IMR-90 (cell line): Measurements from ENCODE around the gene PIP5K1B. TPM values are rescaled to one million over a fixed set of nuclear protein-coding genes. Genes with fewer than 3 reads are reported as not detected.

Experiments used
- ATAC-seq: fragments of 200-7000 bp; cut with Tn5 transposase; 2 replicates; pipeline ENCODE4 v1.9.1; 2020; ENCODE audit warnings: low read depth, mild to moderate bottlenecking, moderate library complexity
- BruUV-seq: library from RNA; stranded (reverse); fragments of 400-500 nt; replicated peaks from 2 replicates; lab custom pipeline; 2021; lab: Mats Ljungman, UMichigan
- CTCF ChIA-PET: fragments of 300-600 bp; formaldehyde crosslinking; extraction: SDS; loops from one replicate; lab custom pipeline; 2021; ENCODE audit warnings: antibody characterized with exemption; lab: Yijun Ruan, JAX
- POLR2A ChIA-PET: fragments of 300-600 bp; sonication (Branson Sonifier 250); formaldehyde crosslinking; loops from one replicate; lab custom pipeline; 2022; ENCODE audit warnings: antibody characterized with exemption; ENCODE audit not compliant: unreplicated experiment; lab: Charles Lee
- DNase-seq: peaks from one replicate; pipeline ENCODE4 v3.0.0; 2013
- H2AFZ ChIP-seq: replicated peaks from 2 replicates; pipeline ENCODE3; 2013; ENCODE audit warnings: low read length, mild to moderate bottlenecking; ENCODE audit not compliant: poor library complexity
- H2AK5ac ChIP-seq: 2 replicates; pipeline ENCODE4 v1.6.1; 2013; ENCODE audit warnings: low read depth, low read length, inconsistent platforms
- H2AK9ac ChIP-seq: replicated peaks from 2 replicates; pipeline ENCODE3; 2013; ENCODE audit warnings: mild to moderate bottlenecking, low read depth, low read length, moderate library complexity; ENCODE audit not compliant: poor library complexity
- H2BK120ac ChIP-seq: 2 replicates; pipeline ENCODE4 v1.6.1; 2013; ENCODE audit warnings: low read depth, low read length, inconsistent platforms
- H2BK15ac ChIP-seq: 3 replicates; pipeline ENCODE4 v1.6.1; 2013; ENCODE audit warnings: low read depth, low read length, inconsistent platforms
- H2BK20ac ChIP-seq: 2 replicates; pipeline ENCODE4 v1.6.1; 2013; ENCODE audit warnings: low read depth, mild to moderate bottlenecking, inconsistent platforms, low read length, moderate library complexity
- H2BK5ac ChIP-seq: 2 replicates; pipeline ENCODE4 v1.6.1; 2013; ENCODE audit warnings: mild to moderate bottlenecking, low read depth, low read length, inconsistent platforms; ENCODE audit not compliant: poor library complexity, severe bottlenecking
- H3K14ac ChIP-seq: replicated peaks from 2 replicates; pipeline ENCODE4 v1.6.1; 2013; ENCODE audit warnings: low read depth, low read length, inconsistent platforms
- H3K18ac ChIP-seq: 2 replicates; pipeline ENCODE4 v1.6.1; 2013; ENCODE audit warnings: low read depth, low read length, control low read depth
- H3K23ac ChIP-seq: 2 replicates; pipeline ENCODE4 v1.6.1; 2013; ENCODE audit warnings: low read depth, low read length, inconsistent platforms
- H3K27ac ChIP-seq: 2 replicates; pipeline ENCODE4 v1.5.1; 2013; ENCODE audit warnings: mild to moderate bottlenecking, control low read depth, low read length; ENCODE audit not compliant: insufficient read depth
- H3K27me3 ChIP-seq: 2 replicates; pipeline ENCODE4 v1.6.1; 2013; ENCODE audit warnings: low read length; ENCODE audit not compliant: control insufficient read depth, insufficient read depth
- H3K36me3 ChIP-seq: 2 replicates; pipeline ENCODE4 v1.6.1; 2013; ENCODE audit warnings: low read length, mixed read lengths; ENCODE audit not compliant: control insufficient read depth, insufficient read depth
- H3K4ac ChIP-seq: 2 replicates; pipeline ENCODE4 v1.6.1; 2013; ENCODE audit warnings: low read depth, low read length, inconsistent platforms
- H3K4me1 ChIP-seq: 2 replicates; pipeline ENCODE4 v1.6.1; 2013; ENCODE audit warnings: low read length, mixed read lengths; ENCODE audit not compliant: control insufficient read depth, insufficient read depth
- H3K4me2 ChIP-seq: 2 replicates; pipeline ENCODE4 v1.6.1; 2013; ENCODE audit warnings: low read depth, mild to moderate bottlenecking, control low read depth, low read length, moderate library complexity
- H3K4me3 ChIP-seq: 2 replicates; pipeline ENCODE4 v1.5.1; 2013; ENCODE audit warnings: low read depth, mild to moderate bottlenecking, control low read depth, low read length, moderate library complexity; ENCODE audit not compliant: insufficient read depth
- H3K56ac ChIP-seq: 2 replicates; pipeline ENCODE4 v1.6.1; 2013; ENCODE audit warnings: low read length, inconsistent platforms; ENCODE audit not compliant: insufficient read depth; ENCODE audit errors: extremely low read depth
- H3K79me1 ChIP-seq, 2 experiments: 2 replicates each; pipeline ENCODE4 v1.6.1; 2013; ENCODE audit warnings: low read length in 2 of 2, inconsistent platforms in 1 of 2, low read depth in 1 of 2
- H3K9ac ChIP-seq: 2 replicates; pipeline ENCODE4 v1.6.1; 2013; ENCODE audit warnings: low read depth, low read length, control low read depth
- H3K9me1 ChIP-seq: 2 replicates; pipeline ENCODE4 v1.6.1; 2013; ENCODE audit warnings: low read length, inconsistent platforms; ENCODE audit not compliant: insufficient read depth
- H3K9me3 ChIP-seq: 2 replicates; pipeline ENCODE4 v1.6.1; 2013; ENCODE audit warnings: low read length; ENCODE audit not compliant: control insufficient read depth, insufficient read depth
- H4K20me1 ChIP-seq: 2 replicates; pipeline ENCODE4 v1.6.1; 2013; ENCODE audit warnings: low read length, inconsistent platforms; ENCODE audit not compliant: insufficient read depth
- H4K5ac ChIP-seq: 2 replicates; pipeline ENCODE4 v1.6.1; 2013; ENCODE audit warnings: mild to moderate bottlenecking, low read depth, low read length, control low read depth
- H4K8ac ChIP-seq, 2 experiments: 2 replicates each; pipeline ENCODE4 v1.6.1; 2013; ENCODE audit warnings: low read depth in 2 of 2, low read length in 2 of 2, control low read depth in 1 of 2, inconsistent platforms in 1 of 2
- H4K91ac ChIP-seq: 2 replicates; pipeline ENCODE4 v1.6.1; 2013; ENCODE audit warnings: low read depth, low read length, inconsistent platforms; ENCODE audit not compliant: insufficient read depth
- MAFK ChIP-seq: IDR thresholded peaks from 2 replicates; pipeline ENCODE4 v1.6.1; 2012; ENCODE audit warnings: low read depth, low read length, improper control_type of control experiment
- WGBS, 2 experiments: methylation state at CpG; one replicate each; pipeline versions ENCODE4 v1.1.5 to v1.1.7; 2013; ENCODE audit warnings: missing lambda C conversion rate in 2 of 2; ENCODE audit not compliant: insufficient read length in 1 of 2; ENCODE audit errors: extremely low coverage in 2 of 2; 5-methylcytosine and 5-hydroxymethylcytosine counted together
- dilution Hi-C: fragments of 300-500 bp; cut with HindIII; formaldehyde crosslinking; loops from one replicate; pipeline ENCODE4 v1.14.3; 2018; ENCODE audit warnings: low sequenced_read_pairs; ENCODE audit not compliant: unreplicated experiment
- in situ Hi-C: fragments of 300-500 bp; cut with MboI; formaldehyde crosslinking; loops from 3 replicates; pipeline ENCODE4 v1.14.3; 2019; ENCODE audit warnings: low sequenced_read_pairs, inconsistent platforms, mixed read lengths
- intact Hi-C: fragments of 100-400 bp; cut with micrococcal nuclease; formaldehyde crosslinking; loops from 2 replicates; pipeline ENCODE4 v1.10.0; 2022
- polyA plus RNA-seq, 3 experiments: library from polyadenylated mRNA; depleted of rRNA; stranded (reverse); fragments of >200 nt; gene quantifications; 2 replicates each; pipeline ENCODE4 v1.2.3, GENCODE V29; 2012; ENCODE audit warnings: low replicate concordance in 1 of 3
- total RNA-seq: library from RNA; depleted of rRNA; stranded (reverse); fragments of >200 nt; gene quantifications from 2 replicates; pipeline ENCODE4 v1.2.3, GENCODE V29; 2012

Gene PIP5K1B
- total and polyA plus RNA-seq, 2 of the 4 experiments (the other 2 are of a cell fraction) = not detected

GRCh38 chr9:68852941-68853340 is 147.9 kb downstream of the PIP5K1B start:
- H2AFZ ChIP-seq = no peak overlapping the region
- no peak overlapping the region for H2AK9ac ChIP-seq
- intact Hi-C loops = no loop called here
- POLR2A ChIA-PET = no interaction called here
- no peaks in the 10 kb centered on the region for H3K9me3 ChIP-seq
- H3K27me3 ChIP-seq = no peaks in the 10 kb centered on the region; the same call in 1 of the 2 replicates
- H2BK120ac ChIP-seq = no peak overlapping the region
- no peak overlapping the region for H4K8ac ChIP-seq
- BruUV-seq = no TSS peak
- no peak overlapping the region for H2BK5ac ChIP-seq
- in situ Hi-C loops = no loop called here
- no peaks in the 10 kb centered on the region for H3K36me3 ChIP-seq
- H2BK20ac ChIP-seq = no peak overlapping the region
- H4K20me1 ChIP-seq = no peaks in the 10 kb centered on the region
- no peak overlapping the region for H3K14ac ChIP-seq
- ATAC-seq = no peak
- H3K23ac ChIP-seq = no peak overlapping the region
- H3K4me1 ChIP-seq = no peaks in the 10 kb centered on the region
- DNase-seq = no peak
- no peak overlapping the region for H3K4me2 ChIP-seq
- H4K5ac ChIP-seq = no peak overlapping the region
- no peak overlapping the region for H2AK5ac ChIP-seq
- no peak overlapping the region for H4K91ac ChIP-seq
- H3K18ac ChIP-seq = no peak overlapping the region
- no peak overlapping the region for H3K27ac ChIP-seq
- WGBS, 2 experiments = no CpG with 5 or more reads among the region's 1 CpG
- no peak overlapping the region for H3K4me3 ChIP-seq
- H3K9ac ChIP-seq = no peak overlapping the region
- TF ChIP-seq MAFK = no peak
- CTCF ChIA-PET = no interaction called here
- H3K56ac ChIP-seq = no peak overlapping the region
- H3K4ac ChIP-seq = no peak overlapping the region
- H3K79me1 ChIP-seq = no peaks in the 10 kb centered on the region
- dilution Hi-C loops = no loop called here
- H3K9me1 ChIP-seq = no peaks in the 10 kb centered on the region
- H2BK15ac ChIP-seq = no peak overlapping the region
